RPMI8226 (cell line): ENCODE data around the gene STARD10.
"Not testable (repeated sequence)": the region's sequence is repeated elsewhere in the genome, so short reads cannot be mapped to it uniquely, and the experiment has no call there.

ENCODE experiments used
- DNase-seq: peaks from one replicate; pipeline ENCODE4 v3.0.0-alpha.2; 2015

STARD10 gene

DNA sequence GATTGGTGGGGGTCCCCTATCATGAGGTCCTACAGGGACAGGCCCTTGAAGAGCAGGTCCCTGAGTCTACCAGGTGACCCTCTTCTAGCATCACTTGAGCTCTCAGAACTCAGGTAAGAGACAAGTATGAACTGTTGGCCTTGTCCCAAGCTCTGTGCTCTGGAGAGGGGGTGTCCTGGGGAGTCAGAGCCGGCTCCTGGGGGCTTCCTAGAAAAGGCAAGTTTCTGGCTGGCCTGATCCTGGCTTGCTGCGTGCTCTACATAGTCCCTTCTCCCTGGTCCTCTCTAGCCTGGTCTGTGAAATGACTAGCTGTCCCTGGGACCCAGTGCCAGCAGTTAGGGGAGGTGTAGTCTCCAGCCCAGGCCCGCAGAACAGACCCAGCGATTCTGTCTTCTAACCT lies 31.8 kb upstream of the STARD10 start:
- DNase-seq = no peak

DNA sequence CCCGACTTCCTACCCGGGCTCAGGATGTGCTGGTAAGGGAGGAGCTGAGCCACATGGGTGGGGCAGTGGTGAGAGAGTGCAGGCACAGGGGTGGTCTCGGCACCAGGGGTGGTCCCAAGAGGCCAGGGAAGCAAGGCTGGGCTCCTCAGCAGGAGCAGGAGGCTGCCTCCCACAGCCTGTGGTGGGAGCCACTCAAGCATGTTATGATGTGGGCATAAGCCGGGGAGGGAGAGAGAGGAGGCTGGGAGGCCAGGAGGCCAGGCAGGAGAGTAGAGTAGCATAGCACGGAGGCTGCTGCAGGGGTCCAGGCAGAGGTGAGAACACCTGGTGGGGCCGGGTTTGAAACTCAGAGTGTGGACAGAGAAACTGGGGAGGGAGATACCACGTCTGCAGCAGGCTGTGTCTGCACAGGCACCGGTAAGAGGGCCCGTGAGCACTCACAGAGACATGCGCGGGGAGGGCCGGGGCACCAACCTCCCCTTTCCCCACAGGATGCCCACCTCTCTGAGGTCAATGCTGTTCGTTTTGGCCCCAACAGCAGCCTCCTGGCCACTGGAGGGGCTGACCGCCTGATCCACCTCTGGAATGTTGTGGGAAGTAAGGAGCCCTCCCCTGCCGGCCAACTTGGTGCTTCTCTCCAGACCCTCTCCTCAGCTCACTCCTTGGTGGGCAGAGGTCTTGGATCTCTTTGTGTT lies 31.1 kb upstream of the STARD10 start:
- DNase-seq = no peak

DNA sequence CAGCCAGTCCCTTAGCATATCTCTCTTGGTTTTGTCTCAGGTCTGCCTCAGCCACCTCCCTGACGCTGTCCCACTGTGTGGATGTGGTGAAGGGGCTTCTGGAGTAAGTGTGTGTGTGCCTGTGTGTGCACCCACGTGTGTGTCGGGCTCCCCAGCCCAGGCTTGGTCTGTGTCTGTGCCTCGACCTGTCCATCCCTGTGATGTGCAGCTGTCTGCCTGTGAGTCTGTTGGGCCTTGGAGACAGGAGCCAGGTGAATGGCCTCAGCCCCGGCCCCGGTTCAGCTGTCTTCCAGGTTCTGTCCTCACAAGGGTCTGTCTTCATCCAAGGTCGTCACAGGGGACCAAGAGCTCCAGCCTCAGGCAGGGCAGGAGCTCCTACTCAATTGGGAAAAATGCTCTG lies 30.2 kb upstream of the STARD10 start:
- DNase-seq = no peak

DNA sequence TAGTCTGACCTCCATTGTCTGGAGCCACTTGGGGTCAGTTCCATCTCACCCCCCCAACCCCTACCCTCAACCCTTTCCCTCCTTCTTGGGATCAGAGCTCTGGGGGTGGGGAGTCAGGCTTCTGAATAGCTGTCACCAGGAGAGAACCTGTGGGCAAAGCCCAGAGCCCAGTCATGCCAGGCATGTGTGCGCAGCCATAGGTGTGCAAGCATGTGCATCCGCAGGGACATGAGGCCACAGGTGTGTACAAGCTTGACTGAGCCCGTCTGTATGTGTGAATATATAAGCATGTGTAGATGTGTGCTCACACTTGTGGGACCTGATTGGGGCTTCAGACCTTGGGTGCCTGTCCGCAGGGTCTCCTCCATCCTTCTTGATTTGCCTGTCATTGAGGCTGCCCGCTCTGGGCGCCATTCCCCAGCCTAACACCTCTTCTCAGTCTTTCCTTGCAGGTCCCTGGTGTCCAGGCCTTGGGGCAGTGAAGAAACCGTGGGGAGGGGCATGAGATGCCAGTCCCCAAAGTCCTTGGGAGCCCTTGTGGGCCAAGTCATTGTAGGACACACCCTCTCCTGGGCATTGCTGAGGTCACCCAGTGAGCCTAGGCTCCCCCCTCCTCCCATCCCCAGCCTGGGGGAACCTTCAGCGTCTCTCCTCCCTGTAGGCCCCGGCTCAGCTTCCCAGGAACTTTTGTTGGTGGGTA lies 29.4 kb upstream of the STARD10 start:
- DNase-seq = no peak

DNA sequence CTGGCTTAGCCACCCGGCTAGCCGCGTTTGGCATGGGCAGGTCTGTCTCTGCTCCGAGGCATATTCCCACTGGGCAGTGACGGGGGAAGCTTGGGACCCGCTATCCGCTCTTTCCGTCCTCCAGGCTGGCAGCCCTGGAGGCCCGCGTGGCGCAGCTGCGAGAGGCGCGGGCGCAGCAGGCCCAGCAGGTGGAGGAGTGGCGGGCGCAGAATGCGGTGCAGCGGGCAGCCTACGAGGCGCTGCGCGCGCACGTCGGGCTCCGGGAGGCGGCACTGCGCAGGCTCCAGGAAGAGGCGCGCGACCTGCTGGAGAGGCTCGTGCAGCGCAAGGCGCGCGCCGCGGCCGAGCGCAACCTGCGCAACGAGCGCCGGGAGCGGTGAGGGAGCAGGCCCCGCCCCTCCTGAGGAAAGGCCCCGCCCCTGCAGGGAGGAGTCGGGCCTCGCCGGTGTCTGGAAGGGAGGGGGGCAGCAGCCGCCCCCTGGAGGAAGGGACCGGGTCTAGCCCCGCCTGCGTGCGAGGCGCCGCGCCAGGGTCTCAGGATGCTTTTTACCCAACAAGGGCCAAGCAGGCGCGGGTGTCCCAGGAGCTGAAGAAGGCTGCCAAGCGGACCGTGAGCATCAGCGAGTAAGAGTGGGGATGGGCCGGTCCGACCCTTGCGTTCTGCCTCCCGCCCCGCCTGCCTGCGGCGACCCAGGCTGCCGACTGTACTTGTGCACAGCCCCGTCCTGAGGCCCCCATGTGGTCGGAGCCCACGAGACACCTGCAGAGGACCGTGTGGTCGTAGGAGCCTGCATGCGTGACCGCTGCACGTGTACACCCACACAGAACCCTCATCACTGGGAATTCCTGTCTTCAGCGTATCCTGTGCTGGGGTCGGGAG lies 28.3 kb upstream of the STARD10 start:
- DNase-seq = no peak

DNA sequence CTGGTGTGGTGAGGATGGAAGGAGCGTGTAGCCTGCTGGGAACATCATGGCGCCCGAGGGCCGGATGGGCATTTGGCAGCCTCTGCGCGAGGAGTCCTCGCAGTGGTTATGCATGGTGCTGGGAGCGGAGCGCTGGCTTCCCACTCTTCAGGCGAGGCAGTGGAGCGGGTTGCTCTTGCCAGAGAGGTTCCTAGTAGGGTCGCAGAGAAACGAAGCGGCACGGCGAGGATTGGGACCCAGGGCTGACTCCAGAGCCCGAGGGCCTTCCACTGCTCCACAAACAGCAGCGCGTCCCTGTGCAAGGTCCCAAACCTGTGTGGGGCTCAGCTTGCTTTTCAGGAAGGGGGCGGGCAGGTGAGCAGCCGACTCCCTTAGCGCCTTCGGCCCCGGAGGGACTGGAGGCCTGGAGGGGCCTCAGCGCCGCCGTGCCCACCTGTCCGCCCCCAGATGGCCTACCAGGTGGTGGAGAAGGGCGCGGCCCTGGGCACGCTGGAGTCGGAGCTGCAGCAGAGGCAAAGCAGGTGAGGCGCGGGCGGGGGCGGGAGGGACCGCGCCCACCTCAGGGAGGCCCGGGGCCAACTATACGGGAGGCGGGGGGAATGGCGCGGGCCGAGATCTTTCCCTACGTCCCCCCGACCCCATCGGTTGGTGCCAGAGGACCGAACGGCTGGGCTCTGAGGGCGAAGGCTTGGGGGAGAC lies 27.5 kb upstream of the STARD10 start:
- DNase-seq = no peak

DNA sequence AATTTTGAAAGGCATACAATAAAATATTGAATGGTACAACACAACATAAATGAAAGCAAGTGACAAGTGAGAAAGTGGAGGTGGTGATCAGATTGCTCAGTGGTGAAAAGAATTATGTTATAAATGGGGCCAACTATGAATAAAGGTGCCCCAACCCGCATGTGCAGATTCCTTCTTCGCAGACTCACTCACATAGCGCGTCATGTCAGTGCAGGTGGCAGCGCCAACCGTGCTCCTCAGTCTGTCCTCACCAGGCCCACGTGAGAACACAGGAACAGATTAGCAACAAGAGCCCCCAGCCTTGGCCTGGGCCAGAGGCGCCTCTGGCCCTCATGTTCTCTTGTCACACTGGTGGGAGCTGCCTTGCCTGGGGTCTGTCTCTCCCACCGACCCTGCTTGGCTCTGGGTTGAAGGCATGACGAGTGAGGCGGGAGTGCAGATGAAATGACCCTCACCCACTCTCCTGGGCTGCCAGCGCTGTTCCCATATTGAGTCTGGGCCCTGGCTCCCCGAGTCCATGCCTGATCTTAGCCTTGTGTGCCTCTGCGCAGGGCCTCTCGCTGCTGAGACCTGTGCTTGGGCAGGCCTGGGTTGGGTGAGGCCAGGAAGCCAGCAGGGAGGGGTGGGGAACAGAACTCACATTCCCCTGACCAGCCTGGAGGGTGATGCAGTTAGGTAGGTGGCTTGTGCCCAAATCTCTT lies 26.7 kb upstream of the STARD10 start:
- no peak for DNase-seq

GRCh38 chr11:72818971-72819370 lies 25.1 kb upstream of the STARD10 start:
- no peak for DNase-seq

- DNase-seq = no peak
Observed at GRCh38 chr11:72817966-72818365, 24.1 kb upstream of the STARD10 start.

DNA sequence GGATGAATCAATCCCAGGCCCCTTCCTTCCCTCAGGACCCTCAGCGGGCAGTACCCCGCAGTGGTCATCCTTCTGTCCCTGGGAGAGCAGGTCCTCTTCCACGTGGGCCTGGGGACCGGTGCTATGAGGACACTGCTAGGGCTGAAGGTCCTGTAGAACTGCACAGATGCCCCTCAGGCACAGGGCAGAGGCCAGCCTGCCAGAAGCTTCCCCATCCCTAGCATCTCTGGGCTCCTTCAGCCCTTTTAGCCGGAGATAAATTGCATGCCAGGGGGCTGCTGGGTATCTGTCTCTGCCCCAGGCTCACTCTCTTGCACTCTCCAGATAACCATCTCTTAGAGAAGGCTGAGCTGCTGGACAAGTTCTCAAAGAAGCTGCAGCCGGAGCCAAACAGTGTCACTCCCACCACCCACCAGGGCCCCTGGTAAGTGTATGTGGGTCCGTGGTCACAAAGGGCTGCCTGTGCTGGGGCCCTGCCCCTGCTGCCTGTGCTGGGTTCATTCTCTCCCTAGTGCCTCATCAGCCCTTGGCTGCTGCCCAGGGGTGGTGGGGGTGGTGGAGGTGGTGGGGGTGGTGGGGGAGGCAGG lies 22.6 kb upstream of the STARD10 start:
- DNase-seq = no peak

DNA sequence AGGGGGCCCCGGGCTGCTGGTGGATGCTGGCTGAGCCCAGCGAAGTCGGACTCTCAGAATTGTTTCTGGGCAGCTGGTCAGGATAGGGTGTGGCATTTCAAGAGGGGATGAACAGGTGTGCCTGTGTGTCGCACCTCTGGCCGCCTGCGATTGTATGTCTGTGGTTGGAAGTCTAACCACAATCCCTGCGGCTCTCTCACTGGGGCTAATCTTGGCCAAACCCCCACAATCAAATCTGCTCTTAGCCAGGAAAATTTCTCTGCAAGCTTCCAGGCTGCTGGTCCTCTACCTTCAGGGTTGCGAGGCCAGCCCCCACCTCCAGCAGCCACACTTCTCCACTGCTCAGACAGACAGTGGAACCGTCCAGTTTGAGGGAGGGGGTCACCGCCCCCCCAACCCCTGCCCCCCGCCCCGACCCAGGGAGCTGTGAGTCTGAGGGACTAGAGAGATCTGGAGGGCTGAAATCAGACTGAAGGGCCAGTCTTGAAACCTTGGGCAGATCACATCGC lies 21.3 kb upstream of the STARD10 start:
- peak; percentile 83 for DNase-seq

GRCh38 chr11:72814286-72815109 lies 20.7 kb upstream of the STARD10 start, which contains the start of gene ATG16L2:
ATG16L2 (plus strand) TSS chr11:72814411; CDS start chr11:72814446, 35 bp downstream.
- peak; percentile 87 for DNase-seq

DNA sequence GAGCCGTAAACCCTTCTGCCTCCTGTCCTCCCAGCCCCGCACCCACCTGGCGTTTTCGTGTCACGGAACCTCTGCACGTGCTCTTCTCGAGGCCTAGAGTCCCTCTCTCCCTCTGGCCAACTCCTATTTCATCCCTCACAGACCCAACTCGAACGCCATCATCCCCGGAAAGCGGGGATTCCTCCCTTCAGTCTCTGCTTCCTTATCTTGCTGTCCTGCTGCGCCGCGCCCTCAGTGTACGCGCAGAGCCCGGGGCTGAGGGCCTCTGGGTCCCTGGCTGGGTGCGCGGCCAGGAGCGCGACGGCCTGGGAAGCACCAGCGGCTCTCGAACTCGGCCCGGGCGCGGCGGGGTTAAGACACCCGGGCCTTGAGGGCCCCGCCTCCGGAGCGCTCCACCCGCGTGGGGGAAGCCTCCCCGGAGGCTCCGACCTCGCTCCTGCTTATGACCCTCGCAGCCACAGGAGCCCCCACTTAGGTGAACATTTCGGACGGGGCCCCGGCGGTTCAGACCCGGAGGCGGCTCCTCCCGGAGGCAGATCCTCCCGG lies 20.0 kb upstream of the STARD10 start:
- DNase-seq = peak; percentile 84

- peak; percentile 74 for DNase-seq
Observed at GRCh38 chr11:72812967-72813739, 19.3 kb upstream of the STARD10 start.

DNA sequence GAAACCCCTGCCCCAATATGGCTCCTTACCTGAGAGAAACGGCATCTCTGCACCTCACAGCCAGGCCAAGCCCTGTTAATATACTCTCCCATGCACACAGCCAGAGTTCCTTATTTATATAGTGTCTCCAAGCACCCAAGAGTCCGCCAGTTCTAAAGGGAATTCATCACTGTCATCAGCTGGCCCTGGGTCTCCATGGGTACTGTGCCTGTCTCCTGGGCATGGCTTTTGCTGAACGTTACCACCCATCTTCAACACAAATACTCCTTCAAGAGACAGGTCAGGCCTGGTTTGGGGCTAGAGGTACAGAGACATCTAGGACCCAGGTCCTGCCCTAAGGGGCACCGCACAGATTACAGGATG lies 18.7 kb upstream of the STARD10 start:
- DNase-seq = no peak

- DNase-seq = not testable (repeated sequence)
Observed at GRCh38 chr11:72811686-72812085, 17.8 kb upstream of the STARD10 start.

DNA sequence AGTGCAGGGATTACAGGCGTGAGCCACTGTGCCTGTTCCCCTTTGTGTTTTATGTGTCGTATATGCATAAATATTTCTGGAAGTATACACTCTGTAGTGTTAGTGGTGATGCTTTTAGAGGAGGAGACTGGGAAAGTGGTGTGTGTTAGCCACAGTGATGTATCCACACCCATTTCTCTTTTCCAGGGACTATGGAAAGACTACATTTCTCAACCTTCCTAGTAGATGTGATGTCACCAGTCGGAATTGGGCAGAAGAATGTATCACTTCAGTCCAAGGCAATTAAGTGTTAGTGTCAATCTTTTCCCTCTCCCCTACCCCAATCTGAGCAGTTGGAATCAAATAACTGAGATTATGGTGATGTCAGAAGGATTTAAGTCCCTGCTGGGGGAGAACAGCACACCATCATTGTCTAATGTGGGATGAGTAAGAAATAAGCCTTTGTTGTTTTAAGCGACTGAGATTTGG lies 14.5 kb upstream of the STARD10 start:
- DNase-seq = no peak

GRCh38 chr11:72807792-72808191 lies 13.9 kb upstream of the STARD10 start:
- no peak for DNase-seq

- DNase-seq = no peak
Observed at GRCh38 chr11:72807021-72807693, 13.3 kb upstream of the STARD10 start.
